GM13977 (cell line): ENCODE results near the gene HSP90AA1.
"Not testable (repeated sequence)": the region's sequence is repeated elsewhere in the genome, so short reads cannot be mapped to it uniquely, and the experiment has no call there.

ENCODE experiments used
- DNase-seq: peaks from one replicate; pipeline ENCODE4 v3.0.0; 2012; ENCODE audit warnings: low spot score
- CTCF ChIP-seq: IDR thresholded peaks from 2 replicates; pipeline ENCODE4 v1.5.1; 2012; ENCODE audit warnings: mild to moderate bottlenecking, control low read depth; ENCODE audit not compliant: insufficient read depth; ENCODE audit errors: extremely low read depth, missing control alignments
- in situ Hi-C: fragments of 300-500 bp; cut with MboI; formaldehyde crosslinking; loops from one replicate; pipeline ENCODE4 v1.12.0; 2022; ENCODE audit warnings: low sequenced_read_pairs, low pct_unique_long_range_greater_than_20kb, mixed read lengths, inconsistent platforms; ENCODE audit not compliant: unreplicated experiment

The HSP90AA1 gene

DNA sequence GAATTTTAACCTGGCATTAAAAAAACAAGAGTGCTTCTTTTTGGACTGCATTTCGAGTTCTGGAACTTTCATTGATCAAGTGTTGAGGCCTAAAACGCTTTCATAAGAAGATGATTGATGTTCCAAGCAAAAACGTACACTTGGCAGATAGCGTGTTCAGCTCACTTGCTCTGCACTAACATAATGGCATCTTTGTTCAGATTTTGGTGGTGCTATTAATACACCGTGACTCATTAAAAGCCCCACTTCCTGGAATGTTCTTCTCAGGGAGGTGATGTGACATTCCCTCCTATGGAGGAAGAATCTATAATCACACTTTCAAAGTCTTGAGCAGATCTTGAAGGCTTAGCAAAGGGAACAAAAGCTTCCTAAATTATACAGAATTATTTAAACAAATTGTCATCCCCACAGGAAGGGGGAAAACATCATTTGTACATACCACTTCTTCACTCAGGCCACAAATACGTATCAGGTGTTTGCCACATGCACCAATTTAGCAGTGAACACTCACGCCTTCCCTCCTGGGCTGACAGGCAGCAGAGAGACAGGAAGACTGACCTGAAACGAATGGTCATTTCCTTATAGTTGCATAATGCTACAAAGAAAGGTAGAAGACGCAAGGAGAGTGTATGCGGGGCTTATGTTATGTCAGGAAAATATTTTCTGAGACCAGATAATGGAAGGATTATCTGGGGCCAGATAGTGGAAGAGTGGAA lies 15.4 kb downstream of the HSP90AA1 start:
- TF ChIP-seq CTCF, result no peak
- DNase-seq, result no peak
- in situ Hi-C loops, result no loop called here

DNA sequence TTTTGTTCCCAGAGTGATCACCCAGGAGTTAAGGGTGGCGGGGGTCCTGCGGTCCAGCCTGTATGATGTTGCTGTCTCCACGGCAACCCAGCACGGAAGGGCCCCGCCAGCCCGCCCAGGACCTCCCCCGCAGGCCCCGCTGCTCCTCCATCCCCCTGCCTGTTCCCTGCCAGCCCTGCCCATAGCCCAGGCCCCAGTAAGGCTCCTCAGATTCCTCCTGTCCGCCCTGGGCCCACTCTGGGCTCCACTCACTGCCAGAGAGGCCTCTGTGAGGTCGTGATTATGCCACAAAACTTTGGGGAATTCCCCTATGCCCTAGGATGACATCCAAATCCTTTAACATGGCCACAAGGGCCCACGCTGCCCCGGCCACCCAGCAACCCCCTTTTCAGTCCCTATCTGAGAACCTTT lies 20.8 kb downstream of the HSP90AA1 start:
- no peak for TF ChIP-seq CTCF
- in situ Hi-C loops, result no loop called here
- DNase-seq, result no peak

DNA sequence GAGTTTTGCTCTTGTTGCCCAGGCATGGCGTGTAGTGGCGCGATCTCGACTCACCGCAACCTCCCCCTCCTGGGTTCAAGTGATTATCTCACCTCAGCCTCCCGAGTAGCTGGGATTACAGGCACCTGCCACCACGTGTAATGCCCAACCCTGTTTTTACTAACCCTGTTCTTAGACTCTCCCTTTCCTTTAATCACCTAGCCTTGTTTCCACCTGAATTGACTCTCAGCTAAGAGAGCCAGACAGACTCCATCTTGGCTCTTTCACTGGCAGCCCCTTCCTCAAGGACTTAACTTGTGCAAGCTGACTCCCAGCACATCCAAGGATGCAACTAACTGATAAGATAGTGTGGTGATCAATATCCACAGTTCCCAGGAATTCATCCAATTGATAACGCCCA lies 22.3 kb downstream of the HSP90AA1 start:
- in situ Hi-C loops, DNase-seq: not testable (repeated sequence)

DNA sequence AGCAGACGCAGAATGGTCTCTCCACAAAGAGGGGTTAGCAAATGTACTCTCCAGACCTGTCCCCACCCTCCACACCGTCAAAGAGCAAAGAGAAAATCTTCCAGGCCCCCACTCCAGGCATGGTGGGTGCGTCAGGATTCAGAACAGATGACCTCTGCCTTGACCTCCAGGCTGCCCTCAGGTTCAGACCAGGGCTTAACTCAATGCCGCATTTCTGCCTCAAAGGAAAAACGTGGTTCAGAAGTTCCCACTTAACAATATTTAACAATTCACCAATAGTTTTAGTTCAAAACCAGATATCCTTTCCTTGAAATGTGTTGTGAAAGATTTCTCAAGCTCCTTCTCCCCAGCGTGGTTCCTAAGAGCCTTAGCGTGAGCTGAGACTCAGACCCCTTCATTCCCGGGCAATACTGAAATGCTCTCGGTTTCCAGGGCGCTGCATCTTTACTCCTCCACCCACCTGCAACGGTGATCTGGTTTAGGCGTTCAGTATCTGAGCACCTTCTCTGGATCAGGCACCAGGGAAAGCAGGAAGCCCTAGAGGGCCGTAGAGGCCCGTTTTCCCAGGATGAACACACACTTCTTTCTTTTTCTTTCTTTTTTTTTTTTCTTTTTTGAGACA lies 22.9 kb downstream of the HSP90AA1 start:
- in situ Hi-C loops, result no loop called here
- DNase-seq, result no peak
- TF ChIP-seq CTCF, result no peak

GRCh38 chr14:102063109-102063807 lies 23.6 kb downstream of the HSP90AA1 start:
- in situ Hi-C loops, result no loop called here
- peak; percentile 81 for DNase-seq
- peak; percentile 26 for TF ChIP-seq CTCF

- no peak for TF ChIP-seq CTCF
- no peak for DNase-seq
- in situ Hi-C loops, result no loop called here
Measured at GRCh38 chr14:102058961-102059360, 27.9 kb downstream of the HSP90AA1 start.

- no peak for DNase-seq
- TF ChIP-seq CTCF, result no peak
Measured at GRCh38 chr14:102058146-102058545, 28.7 kb downstream of the HSP90AA1 start.

More at GRCh38 chr14:102058146-102058545, 28.7 kb downstream of the HSP90AA1 start:
- in situ Hi-C loops, result no loop called here
